Measurements from ENCODE around the gene COP1. TPM values are rescaled to one million over a fixed set of nuclear protein-coding genes. Genes with fewer than 3 reads are reported as not detected.
A peak's percentile ranks its signal among the peaks of the same experiment; 100 is the strongest.

Gene COP1
- total RNA-seq, 1 donor = 29.1 TPM

GRCh38 chr1:175902281-175902680 lies 304.8 kb downstream of the COP1 start:
- no peak for DNase-seq (ENCODE audit: low read depth in 2 of 3, low spot score in 2 of 3)

- no peak for DNase-seq (ENCODE audit: low read depth in 2 of 3, low spot score in 2 of 3)
Observed at GRCh38 chr1:175901076-175901836, 305.8 kb downstream of the COP1 start.

- no peak for DNase-seq (ENCODE audit: low read depth in 2 of 3, low spot score in 2 of 3)
Observed at GRCh38 chr1:175900171-175900570, 306.9 kb downstream of the COP1 start.

- DNase-seq (ENCODE audit: low read depth in 2 of 3, low spot score in 2 of 3) = no peak
Observed at GRCh38 chr1:175895966-175896365, 311.1 kb downstream of the COP1 start.

Small RNA genes within 50 kb of the gene (small RNA-seq; reads per million reads assigned to genes)
- not detected for gene RF00066
- gene RNU2-12P = not detected
- not detected for gene RPS29P5
- gene SCARNA3 = 87.4 reads per million, percentile 97 among the genes with 10 or more reads in this experiment

Data from hematopoietic multipotent progenitor cell (in vitro differentiated cells).